K562 (cell line): Measurements from ENCODE around the gene TMEM120A. TPM values are rescaled to one million over a fixed set of nuclear protein-coding genes. Genes with fewer than 3 reads are reported as not detected.

Source experiments
- ARNT ChIP-seq, 2 experiments: fragments of 450-650 bp; IDR thresholded peaks; 2 replicates each; pipeline ENCODE4 v1.6.1; 2016; ENCODE audit warnings: mild to moderate bottlenecking in 1 of 2
- ATF1 ChIP-seq, 2 experiments: fragments of 450-650 bp in 1 of 2; IDR thresholded peaks; 2 replicates each; pipeline ENCODE4 v1.6.1; 2016; ENCODE audit warnings: missing compliant biosample characterization in 1 of 2, missing genetic modification characterization in 1 of 2
- ATF7 ChIP-seq: fragments of 450-650 bp; IDR thresholded peaks from 2 replicates; pipeline ENCODE4 v1.7.1; 2014; ENCODE audit warnings: mild to moderate bottlenecking, moderate library complexity
- CHD4 ChIP-seq: fragments of 200-600 bp; sonication (generic); IDR thresholded peaks from 3 replicates; pipeline ENCODE4 v1.6.1; 2012; ENCODE audit warnings: low read depth, mild to moderate bottlenecking, mixed read lengths, low read length, inconsistent platforms; ENCODE audit not compliant: insufficient read depth, insufficient replicate concordance, poor library complexity, severe bottlenecking
- CTBP1 ChIP-seq: fragments of 450-650 bp; IDR thresholded peaks from 2 replicates; pipeline ENCODE4 v1.6.1; 2016; ENCODE audit warnings: borderline replicate concordance
- FOXJ2 ChIP-seq: fragments of 200-800 bp; sonication (Bioruptor generic); IDR thresholded peaks from 2 replicates; pipeline ENCODE4 v1.6.1; 2016; ENCODE audit warnings: missing genetic modification characterization, missing compliant biosample characterization
- GABPB2 ChIP-seq: fragments of 250-450 bp; sonication (Bioruptor Pico); conservative IDR thresholded peaks from 2 replicates; pipeline ENCODE4 v1.5.1; 2021; ENCODE audit warnings: mild to moderate bottlenecking
- GATAD2B ChIP-seq: fragments of 450-650 bp; IDR thresholded peaks from 2 replicates; pipeline ENCODE4 v1.6.1; 2017; ENCODE audit warnings: mild to moderate bottlenecking, borderline replicate concordance
- HCFC1 ChIP-seq: IDR thresholded peaks from 2 replicates; pipeline ENCODE4 v1.6.1; 2012; ENCODE audit warnings: low read depth, low read length, improper control_type of control experiment
- HMG20B ChIP-seq: fragments of 250-450 bp; sonication (Bioruptor Pico); IDR thresholded peaks from 2 replicates; pipeline ENCODE4 v1.5.0; 2021; ENCODE audit warnings: mild to moderate bottlenecking
- KDM5B ChIP-seq: fragments of 200-600 bp; sonication (generic); IDR thresholded peaks from 2 replicates; pipeline ENCODE4 v1.6.1; 2012; ENCODE audit warnings: low read depth, mild to moderate bottlenecking, moderate library complexity, low read length, control low read depth, inconsistent platforms; ENCODE audit not compliant: insufficient replicate concordance
- MED1 ChIP-seq: sonication (generic); formaldehyde crosslinking; IDR thresholded peaks from 2 replicates; pipeline ENCODE4 v1.8.1; 2023; ENCODE audit warnings: missing genetic modification reagents, borderline replicate concordance
- MIER1 ChIP-seq: fragments of 450-650 bp; IDR thresholded peaks from 2 replicates; pipeline ENCODE4 v1.6.1; 2016; ENCODE audit warnings: antibody characterized with exemption, mild to moderate bottlenecking, low read depth
- MTA3 ChIP-seq: fragments of 450-650 bp; formaldehyde crosslinking; IDR thresholded peaks from 2 replicates; pipeline ENCODE4 v1.6.1; 2017; ENCODE audit warnings: mild to moderate bottlenecking, borderline replicate concordance
- NR2C1 ChIP-seq, 2 experiments: fragments of 450-650 bp; IDR thresholded peaks; 2 replicates each; pipeline ENCODE4 v1.6.1; 2017; ENCODE audit warnings: mild to moderate bottlenecking in 2 of 2, antibody characterized with exemption in 1 of 2, inconsistent platforms in 1 of 2, missing compliant biosample characterization in 1 of 2, missing genetic modification characterization in 1 of 2
- NR3C1 ChIP-seq: sonication (generic); formaldehyde crosslinking; IDR thresholded peaks from 2 replicates; pipeline ENCODE4 v1.8.1; 2022; ENCODE audit warnings: missing genetic modification reagents
- PML ChIP-seq: IDR thresholded peaks from 2 replicates; pipeline ENCODE4 v1.6.1; 2012; ENCODE audit warnings: low read length, inconsistent platforms
- POLR3G ChIP-seq: IDR thresholded peaks from 2 replicates; pipeline ENCODE4 v1.6.1; 2011; ENCODE audit not compliant: insufficient read length, insufficient replicate concordance; ENCODE audit errors: extremely low read depth
- PTBP1 ChIP-seq: fragments of 200-400 bp; formaldehyde crosslinking; IDR thresholded peaks from 2 replicates; pipeline ENCODE4 v1.6.1; 2017; ENCODE audit warnings: low read depth, low read length
- SMARCE1 ChIP-seq: fragments of 450-650 bp; IDR thresholded peaks from 2 replicates; pipeline ENCODE4 v1.7.1; 2016; ENCODE audit warnings: mild to moderate bottlenecking
- SREBF1 ChIP-seq: fragments of 150-350 bp; IDR thresholded peaks from 2 replicates; pipeline ENCODE4 v1.6.1; 2014; ENCODE audit warnings: antibody characterized with exemption, low read depth, low read length, borderline replicate concordance
- TEAD4 ChIP-seq, 2 experiments: sonication (generic) in 1 of 2; formaldehyde crosslinking in 1 of 2; IDR thresholded peaks; 2 replicates each; pipeline versions ENCODE4 v1.6.1 to v1.8.0; 2012 to 2022; ENCODE audit warnings: borderline replicate concordance in 1 of 2, inconsistent platforms in 1 of 2, low read length in 1 of 2, mild to moderate bottlenecking in 1 of 2, missing genetic modification reagents in 1 of 2
- U2AF2 ChIP-seq: fragments of 200-400 bp; formaldehyde crosslinking; optimal IDR thresholded peaks from 2 replicates; pipeline ENCODE3; 2017; ENCODE audit warnings: low read depth, mild to moderate bottlenecking, low read length
- ZC3H11A ChIP-seq: IDR thresholded peaks from 2 replicates; pipeline ENCODE4 v1.6.1; 2012; ENCODE audit warnings: low read depth, low read length, improper control_type of control experiment
- ZNF184 ChIP-seq: sonication (generic); formaldehyde crosslinking; IDR thresholded peaks from 2 replicates; pipeline ENCODE4 v1.5.0; 2020; ENCODE audit warnings: missing genetic modification reagents
- ZNF384 ChIP-seq: IDR thresholded peaks from 2 replicates; pipeline ENCODE4 v1.6.1; 2012; ENCODE audit warnings: low read depth, low read length, improper control_type of control experiment
- ZNF77 ChIP-seq: fragments of 250-450 bp; sonication (Bioruptor Pico); IDR thresholded peaks from 2 replicates; pipeline ENCODE4 v1.5.0; 2020
- ZNF830 ChIP-seq: fragments of 250-450 bp; sonication (Bioruptor Pico); IDR thresholded peaks from 2 replicates; pipeline ENCODE4 v1.5.0; 2021; ENCODE audit warnings: mild to moderate bottlenecking
- polyA plus RNA-seq, 8 experiments: library from polyadenylated mRNA; depleted of rRNA in 4 of 8; stranded (reverse) in 5 of 8; unstranded in 3 of 8; fragments of >200 nt; fragmentation: Nextera tagmentation in 2 of 8; fragmentation: Illumina TruSeq in 1 of 8; extraction: Ambion mirVana in 2 of 8; extraction: Trizol in 1 of 8; gene quantifications; 2 replicates each; pipeline versions ENCODE4 v1.2.1 to v1.2.3, GENCODE V29; 2011 to 2014; ENCODE audit warnings: inconsistent platforms in 1 of 8, missing spikeins in 1 of 8
- total RNA-seq, 7 experiments: library from RNA; depleted of rRNA in 6 of 7; stranded (reverse); fragments of >200 nt in 6 of 7; fragmentation: Illumina TruSeq in 2 of 7; extraction: Trizol in 2 of 7; gene quantifications; 2 replicates each; pipeline versions ENCODE4 v1.2.1 to v1.2.3, GENCODE V29; 2011 to 2021; ENCODE audit warnings: low replicate concordance in 1 of 7
- TF ChIP-seq, protein P1 (sequence below), 2 experiments: IDR thresholded peaks; 2 replicates each; pipeline ENCODE4 v1.6.1; 2011; ENCODE audit warnings: borderline replicate concordance in 1 of 2, control low read depth in 1 of 2, low read depth in 1 of 2, low read length in 1 of 2, mild to moderate bottlenecking in 1 of 2, mixed read lengths in 1 of 2, moderate library complexity in 1 of 2; ENCODE audit not compliant: insufficient read depth in 1 of 2, insufficient read length in 1 of 2, poor library complexity in 1 of 2, severe bottlenecking in 1 of 2; ENCODE audit errors: extremely low read depth in 1 of 2

The TMEM120A gene
- total and polyA plus RNA-seq, 9 of the 15 experiments (the other 6 are each of a cell fraction or from before 2014, with no cell fraction given) = 2.3 to 90.2 (median 22.9) TPM

DNA sequence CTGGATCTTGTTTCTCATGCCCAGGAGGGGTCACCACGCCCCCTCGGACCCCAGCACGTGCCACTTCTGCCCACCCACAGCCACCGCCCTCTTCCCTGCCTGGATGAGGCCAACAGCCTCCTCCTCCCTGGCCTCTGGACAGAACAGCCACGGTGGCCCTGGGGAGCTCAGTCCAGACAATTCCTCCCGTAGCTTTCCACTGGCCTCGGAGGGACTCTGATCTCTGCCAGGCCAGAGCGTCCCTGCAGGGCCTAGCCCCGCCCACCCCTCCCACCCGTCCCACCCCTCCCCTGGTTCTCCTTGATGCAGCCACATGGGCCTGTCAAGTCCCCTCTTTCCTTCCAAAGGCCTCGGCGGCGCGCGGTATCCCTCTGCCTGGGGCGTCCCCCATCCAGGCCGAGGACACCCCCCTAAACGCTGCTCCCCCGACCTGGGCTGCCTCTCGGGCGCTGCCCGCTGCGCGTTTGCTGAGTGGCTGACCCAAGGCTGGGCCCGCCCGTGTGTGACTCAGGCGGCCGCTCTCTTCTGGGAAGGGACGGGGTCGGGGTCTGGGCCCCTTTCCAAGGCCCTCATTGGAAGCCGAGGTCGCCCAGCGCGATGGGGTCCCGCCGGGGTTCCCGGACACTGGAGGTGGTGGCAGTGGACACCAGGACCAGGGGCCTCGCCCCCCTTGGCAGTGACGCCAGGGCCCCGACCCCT is 557 bp downstream of the TMEM120A start (continued):
- no peak for TF ChIP-seq FOXJ2 (tag)
- no peak for TF ChIP-seq ARNT (IDR thresholded peaks at IDR 0.05)
- TF ChIP-seq SREBF1 = no peak
- TF ChIP-seq ZNF77 (CRISPR knock-in tag) = no peak
- 0 out of 2 replicates have a peak, but pooled peaks have one; percentile 4 for TF ChIP-seq HMG20B (CRISPR knock-in tag)
- no peak for TF ChIP-seq HCFC1
- TF ChIP-seq ATF1 (CRISPR knock-in tag; IDR thresholded peaks at IDR 0.05) = no peak
- no peak for TF ChIP-seq ATF1 (tag; IDR thresholded peaks at IDR 0.05)
- TF ChIP-seq NR3C1 = no peak
- no peak for TF ChIP-seq CTBP1
- TF ChIP-seq POLR3G = no peak
- TF ChIP-seq ZC3H11A = no peak
- TF ChIP-seq ZNF384 = no peak
- TF ChIP-seq MTA3 = no peak
- TF ChIP-seq MIER1 = no peak
- TF ChIP-seq, protein P1, sequence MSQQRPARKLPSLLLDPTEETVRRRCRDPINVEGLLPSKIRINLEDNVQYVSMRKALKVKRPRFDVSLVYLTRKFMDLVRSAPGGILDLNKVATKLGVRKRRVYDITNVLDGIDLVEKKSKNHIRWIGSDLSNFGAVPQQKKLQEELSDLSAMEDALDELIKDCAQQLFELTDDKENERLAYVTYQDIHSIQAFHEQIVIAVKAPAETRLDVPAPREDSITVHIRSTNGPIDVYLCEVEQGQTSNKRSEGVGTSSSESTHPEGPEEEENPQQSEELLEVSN (IDR thresholded peaks at IDR 0.05; ENCODE audit: borderline replicate concordance in 1 of 2, extremely low read depth in 1 of 2, insufficient read depth in 1 of 2, insufficient read length in 1 of 2, low read depth in 1 of 2, low read length in 1 of 2, poor library complexity in 1 of 2, severe bottlenecking in 1 of 2) = peak in 1 of 2 experiments; percentile 22
- TF ChIP-seq CHD4 = no peak
- TF ChIP-seq PML = no peak
- TF ChIP-seq SMARCE1 = 0 out of 2 replicates have a peak, but pooled peaks have one; percentile 9
- no peak for TF ChIP-seq PTBP1
- peak; percentile 77; the same call in 1 of the 2 replicates for TF ChIP-seq ZNF830 (CRISPR knock-in tag)
- TF ChIP-seq U2AF2 = no peak
- TF ChIP-seq GATAD2B = no peak
- no peak for TF ChIP-seq ZNF184 (CRISPR knock-in tag)
- no peak for TF ChIP-seq TEAD4 (IDR thresholded peaks at IDR 0.05; ENCODE audit: low read length)
- no peak for TF ChIP-seq TEAD4 (CRISPR knock-in tag; IDR thresholded peaks at IDR 0.05; ENCODE audit: borderline replicate concordance)
- no peak for TF ChIP-seq GABPB2 (CRISPR knock-in tag)
- TF ChIP-seq ATF7 = no peak
- no peak for TF ChIP-seq MED1 (CRISPR knock-in tag)
- TF ChIP-seq NR2C1 (IDR thresholded peaks at IDR 0.05) = no peak
- TF ChIP-seq NR2C1 (tag; IDR thresholded peaks at IDR 0.05) = no peak
- no peak for TF ChIP-seq KDM5B
